Measurements from ENCODE around the gene TBC1D10A.

GRCh38 chr22:30290342-30291057 lies 36.2 kb downstream of the TBC1D10A start:
- no peak for TF ChIP-seq CTCF (IDR thresholded peaks at IDR 0.05)
- TF ChIP-seq ZFX (IDR thresholded peaks at IDR 0.05; ENCODE audit: borderline replicate concordance) = no peak

Data from 22Rv1 (cell line).